Ramos (cell line): ENCODE results near the gene SNX7.

ENCODE experiments used
- in situ Hi-C: fragments of 300-500 bp; cut with MboI; formaldehyde crosslinking; loops from one replicate; pipeline ENCODE4 v1.14.3; 2022; ENCODE audit warnings: low sequenced_read_pairs; ENCODE audit not compliant: unreplicated experiment

The SNX7 gene

GRCh38 chr1:98661544-98662355 is at the start of gene SNX7:
Gene SNX7 (plus strand): TSS chr1:98661721. CDS start chr1:98661732, 11 bp downstream.
- in situ Hi-C loops, result no loop called here

GRCh38 chr1:98637316-98637715 is 24.2 kb upstream of the SNX7 start:
- in situ Hi-C loops, result no loop called here

- in situ Hi-C loops, result no loop called here
Observed at GRCh38 chr1:98638185-98638584, 23.3 kb upstream of the SNX7 start.

- in situ Hi-C loops, result no loop called here
Observed at GRCh38 chr1:98644510-98644909, 17.0 kb upstream of the SNX7 start.

GRCh38 chr1:98651116-98651632 is 10.3 kb upstream of the SNX7 start:
- in situ Hi-C loops, result no loop called here

GRCh38 chr1:98653123-98653522 is 8.4 kb upstream of the SNX7 start:
- in situ Hi-C loops, result no loop called here

- in situ Hi-C loops, result no loop called here
Observed at GRCh38 chr1:98659879-98660278, 1.6 kb upstream of the SNX7 start.

GRCh38 chr1:98660940-98661543 is 479 bp upstream of the SNX7 start:
- in situ Hi-C loops, result no loop called here

GRCh38 chr1:98662356-98662670 is 792 bp downstream of the SNX7 start:
- in situ Hi-C loops, result no loop called here

- in situ Hi-C loops, result no loop called here
Observed at GRCh38 chr1:98668733-98669132, 7.2 kb downstream of the SNX7 start.

- in situ Hi-C loops, result no loop called here
Observed at GRCh38 chr1:98669355-98670296, 8.1 kb downstream of the SNX7 start.

GRCh38 chr1:98672189-98672588 is 10.7 kb downstream of the SNX7 start:
- in situ Hi-C loops, result no loop called here

- in situ Hi-C loops, result no loop called here
Observed at GRCh38 chr1:98674075-98674781, 12.7 kb downstream of the SNX7 start.

GRCh38 chr1:98675282-98675681 is 13.8 kb downstream of the SNX7 start:
- in situ Hi-C loops, result no loop called here

GRCh38 chr1:98677288-98677687 is 15.8 kb downstream of the SNX7 start:
- in situ Hi-C loops, result no loop called here

- in situ Hi-C loops, result no loop called here
Observed at GRCh38 chr1:98681812-98682211, 20.3 kb downstream of the SNX7 start.

GRCh38 chr1:98688110-98688739 is 26.7 kb downstream of the SNX7 start:
- in situ Hi-C loops, result no loop called here

GRCh38 chr1:98690576-98690975 is 29.1 kb downstream of the SNX7 start:
- in situ Hi-C loops, result no loop called here

- in situ Hi-C loops, result no loop called here
Observed at GRCh38 chr1:98692482-98692881, 31.0 kb downstream of the SNX7 start.

- in situ Hi-C loops, result no loop called here
Observed at GRCh38 chr1:98693385-98693784, 31.9 kb downstream of the SNX7 start.
